HG03571 (cell line): ENCODE data around the gene DCAF15.
"Not testable (repeated sequence)": the region's sequence is repeated elsewhere in the genome, so short reads cannot be mapped to it uniquely, and the experiment has no call there.

Experiments used
- ATAC-seq: cut with Tn5 transposase; IDR thresholded peaks from one replicate; pipeline ENCODE4 v1.9.1; 2021; ENCODE audit not compliant: unreplicated experiment

DCAF15 gene, protein sequence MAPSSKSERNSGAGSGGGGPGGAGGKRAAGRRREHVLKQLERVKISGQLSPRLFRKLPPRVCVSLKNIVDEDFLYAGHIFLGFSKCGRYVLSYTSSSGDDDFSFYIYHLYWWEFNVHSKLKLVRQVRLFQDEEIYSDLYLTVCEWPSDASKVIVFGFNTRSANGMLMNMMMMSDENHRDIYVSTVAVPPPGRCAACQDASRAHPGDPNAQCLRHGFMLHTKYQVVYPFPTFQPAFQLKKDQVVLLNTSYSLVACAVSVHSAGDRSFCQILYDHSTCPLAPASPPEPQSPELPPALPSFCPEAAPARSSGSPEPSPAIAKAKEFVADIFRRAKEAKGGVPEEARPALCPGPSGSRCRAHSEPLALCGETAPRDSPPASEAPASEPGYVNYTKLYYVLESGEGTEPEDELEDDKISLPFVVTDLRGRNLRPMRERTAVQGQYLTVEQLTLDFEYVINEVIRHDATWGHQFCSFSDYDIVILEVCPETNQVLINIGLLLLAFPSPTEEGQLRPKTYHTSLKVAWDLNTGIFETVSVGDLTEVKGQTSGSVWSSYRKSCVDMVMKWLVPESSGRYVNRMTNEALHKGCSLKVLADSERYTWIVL

DNA sequence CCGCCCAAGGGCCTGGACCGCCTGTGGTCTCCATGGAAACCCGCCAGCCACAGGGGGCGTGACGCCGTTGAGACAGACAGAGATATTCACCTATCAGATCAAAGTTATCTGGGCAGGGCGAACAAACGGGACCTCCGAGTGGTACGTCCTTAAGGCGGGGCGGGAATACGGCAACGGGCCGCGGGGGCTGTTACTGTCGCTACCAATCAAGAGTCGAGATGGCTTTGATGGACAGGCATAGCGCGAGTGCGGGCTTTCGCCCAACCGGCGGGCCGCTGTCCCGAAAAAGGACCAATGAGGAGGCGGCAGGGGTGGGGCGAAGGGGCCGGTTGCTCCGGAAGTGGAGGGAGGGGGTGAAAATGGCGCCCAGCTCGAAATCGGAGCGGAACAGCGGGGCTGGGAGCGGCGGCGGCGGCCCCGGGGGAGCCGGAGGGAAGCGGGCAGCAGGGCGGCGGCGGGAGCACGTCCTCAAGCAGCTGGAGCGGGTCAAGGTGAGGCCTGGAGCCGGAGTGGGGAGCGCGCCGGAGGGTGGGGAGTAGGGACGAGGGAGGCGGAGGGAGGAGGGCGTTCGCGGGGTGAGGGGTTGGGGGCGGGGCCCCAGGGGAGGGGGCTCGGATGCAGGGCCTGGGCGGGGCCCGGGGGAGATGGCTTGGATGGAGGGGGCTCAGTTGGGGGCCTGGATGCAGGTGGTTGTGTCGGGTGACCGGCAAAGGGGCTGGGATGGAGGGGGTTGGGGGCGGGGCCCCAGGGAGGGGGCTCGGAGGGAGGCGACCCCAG is at the start of gene DCAF15:
Gene DCAF15 (plus strand): TSS at position 356 of the 777 bp plus-strand sequence. CDS start 4 bp downstream, at position 360.
- ATAC-seq = peak; percentile 93

DNA sequence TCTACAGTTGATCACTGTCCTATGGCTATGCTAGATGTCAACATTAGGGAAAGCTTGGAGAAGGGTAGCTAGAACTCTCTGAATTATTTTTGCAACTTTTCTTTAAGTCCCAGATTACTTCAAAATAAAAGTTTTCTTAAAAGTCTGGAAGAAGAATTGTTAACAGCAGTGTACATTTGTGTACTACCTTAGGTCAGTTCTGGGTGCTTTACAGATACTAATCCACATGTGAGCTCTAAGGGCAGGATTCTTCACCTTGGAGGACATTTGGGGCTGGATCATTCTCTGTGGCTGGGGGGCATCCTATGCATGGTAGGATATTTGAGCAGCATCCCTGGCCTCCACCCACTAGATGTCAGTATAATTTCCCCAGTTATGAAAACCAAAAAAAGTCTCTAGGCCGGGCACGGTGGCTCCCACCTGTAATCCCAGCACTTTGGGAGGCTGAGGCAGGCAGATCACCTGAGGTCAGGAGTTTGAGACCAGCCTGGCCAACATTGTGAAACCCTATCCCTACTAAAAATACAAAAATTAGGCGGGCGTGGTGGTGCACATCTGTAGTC is 49.2 kb upstream of the DCAF15 start:
- no peak for ATAC-seq

DNA sequence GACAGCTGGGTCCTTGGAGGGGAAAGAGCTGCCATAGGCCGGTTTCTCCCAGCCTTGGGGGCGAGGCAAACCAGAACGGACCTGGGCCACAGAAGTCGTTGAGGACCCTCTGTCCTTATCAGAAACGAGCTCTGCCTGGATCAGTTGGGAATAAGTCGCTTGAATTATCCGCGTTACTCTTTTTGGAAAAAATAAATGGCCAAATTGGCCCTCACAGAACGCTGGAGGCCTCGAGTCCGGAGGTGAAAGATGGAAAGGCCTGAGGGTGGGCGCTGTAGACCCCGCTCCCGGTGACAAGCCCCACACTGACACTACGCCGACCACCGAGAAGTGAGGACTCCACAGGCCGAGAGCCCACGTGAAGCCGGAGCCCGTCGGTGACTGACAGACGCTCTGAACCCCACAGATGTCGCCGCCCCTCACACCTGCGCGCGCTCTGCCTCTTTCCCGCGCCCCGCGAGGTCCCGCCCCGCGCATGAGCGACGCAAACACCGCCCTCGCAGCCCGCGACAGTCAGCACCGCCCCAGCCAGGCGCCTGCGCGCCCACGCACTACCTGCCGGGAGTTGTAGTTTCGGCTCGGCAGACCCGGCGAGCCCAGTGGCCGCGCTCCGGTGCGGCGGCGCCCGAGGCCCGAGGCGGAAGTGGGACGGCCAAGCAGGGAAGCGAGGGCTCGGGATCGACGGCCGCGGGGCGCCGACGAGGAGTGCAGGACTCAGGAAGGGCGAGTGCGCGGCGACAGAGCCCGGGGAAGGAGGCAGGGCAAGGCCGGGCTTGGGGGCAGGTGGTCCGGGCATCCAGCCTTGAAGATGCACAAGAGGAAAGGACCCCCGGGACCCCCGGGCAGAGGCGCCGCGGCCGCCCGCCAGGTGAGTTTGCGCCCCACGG is 46.4 kb upstream of the DCAF15 start, which contains the start of the genes BRME1 and CC2D1A:
Gene BRME1 (minus strand): TSS at position 484 of the 887 bp plus-strand sequence. CDS start 1,225 bp downstream, outside the sequence.
Gene CC2D1A (plus strand): TSS at position 568 of the 887 bp plus-strand sequence. CDS start 241 bp downstream, at position 809.
- peak; percentile 83 for ATAC-seq

DNA sequence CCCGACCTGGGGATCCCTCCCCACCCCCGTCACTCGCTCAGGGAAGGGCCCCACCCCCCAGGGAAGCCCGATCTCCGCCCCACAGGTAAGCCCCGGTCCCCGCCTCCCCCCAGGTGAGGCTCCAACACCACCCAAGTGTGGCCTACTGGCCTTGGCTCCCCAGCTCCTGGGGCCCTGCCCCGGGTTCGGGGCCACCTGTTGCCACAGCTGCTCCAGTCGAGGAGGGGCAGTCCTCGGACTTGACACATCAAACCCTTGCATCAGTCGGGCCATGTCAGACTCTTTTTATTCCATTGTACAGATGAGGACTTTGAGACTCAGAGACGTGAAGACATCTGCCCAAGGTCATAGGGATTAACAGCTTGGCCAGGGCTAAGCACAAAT is 45.8 kb upstream of the DCAF15 start:
- peak; percentile 28 for ATAC-seq

DNA sequence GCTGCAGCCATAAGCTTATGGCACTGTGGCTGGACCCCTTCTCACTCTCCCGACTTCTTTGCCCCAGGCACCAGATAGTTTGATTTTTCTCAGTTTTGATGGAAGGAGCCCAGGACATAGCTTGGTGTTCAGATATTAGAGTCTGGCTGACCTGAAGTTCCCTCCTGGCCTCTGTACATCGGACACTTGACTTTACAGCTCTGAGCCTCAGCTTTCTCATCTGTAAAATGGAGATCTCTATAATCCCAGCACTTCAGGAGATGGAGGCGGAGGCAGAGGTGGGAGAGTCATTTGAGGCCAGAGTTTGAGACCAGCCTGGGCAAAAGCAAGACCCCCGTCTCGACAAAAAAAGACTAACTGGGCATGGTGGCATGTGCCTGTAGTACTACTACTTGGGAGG is 45.4 kb upstream of the DCAF15 start:
- no peak for ATAC-seq

GRCh38 chr19:13908674-13909073 is 43.6 kb upstream of the DCAF15 start:
- ATAC-seq = no peak

GRCh38 chr19:13909430-13909829 is 42.9 kb upstream of the DCAF15 start:
- ATAC-seq = no peak

DNA sequence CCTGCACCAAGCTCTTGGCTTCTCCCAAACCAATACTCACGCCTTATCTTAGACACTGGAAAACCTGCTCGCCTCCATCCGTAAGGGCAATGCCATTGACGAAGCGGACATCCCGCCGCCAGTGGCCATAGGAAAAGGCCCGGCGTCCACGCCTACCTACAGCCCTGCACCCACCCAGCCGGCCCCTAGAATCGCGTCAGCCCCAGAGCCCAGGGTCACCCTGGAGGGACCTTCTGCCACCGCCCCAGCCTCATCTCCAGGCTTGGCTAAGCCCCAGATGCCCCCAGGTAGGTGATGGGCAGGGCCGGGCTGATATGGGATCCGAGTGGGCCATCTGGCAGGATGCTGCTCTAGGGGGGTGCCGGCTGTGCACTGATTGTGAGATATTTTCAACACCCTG is 39.0 kb upstream of the DCAF15 start:
- ATAC-seq = no peak

DNA sequence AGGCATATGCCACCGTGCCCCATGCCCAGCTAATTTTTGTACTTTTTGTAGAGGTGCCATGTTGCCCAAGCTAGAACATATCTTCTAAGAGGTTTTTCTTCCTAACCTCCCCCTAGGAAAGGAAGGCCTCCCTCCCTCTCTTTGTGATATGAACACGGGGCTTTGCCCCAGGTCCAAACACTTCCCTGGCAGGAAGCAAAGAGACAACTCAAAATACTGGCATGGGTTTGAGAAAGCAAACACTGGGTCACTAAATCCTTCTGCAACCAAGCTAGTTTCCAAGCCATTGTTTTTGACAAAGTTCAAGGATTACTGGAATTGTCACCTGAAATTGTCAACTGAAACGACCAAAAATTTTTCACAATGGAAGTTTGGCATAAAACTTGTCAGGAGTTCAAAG is 37.5 kb upstream of the DCAF15 start:
- ATAC-seq = no peak

GRCh38 chr19:13917888-13918406 is 34.4 kb upstream of the DCAF15 start:
- no peak for ATAC-seq

- ATAC-seq = no peak
These were observed 33.4 kb upstream of the DCAF15 start for GRCh38 chr19:13918726-13919411.

- ATAC-seq = no peak
These were observed 31.8 kb upstream of the DCAF15 start for GRCh38 chr19:13920524-13920923.

- no peak for ATAC-seq
These were observed 31.2 kb upstream of the DCAF15 start for GRCh38 chr19:13920940-13921747.

DNA sequence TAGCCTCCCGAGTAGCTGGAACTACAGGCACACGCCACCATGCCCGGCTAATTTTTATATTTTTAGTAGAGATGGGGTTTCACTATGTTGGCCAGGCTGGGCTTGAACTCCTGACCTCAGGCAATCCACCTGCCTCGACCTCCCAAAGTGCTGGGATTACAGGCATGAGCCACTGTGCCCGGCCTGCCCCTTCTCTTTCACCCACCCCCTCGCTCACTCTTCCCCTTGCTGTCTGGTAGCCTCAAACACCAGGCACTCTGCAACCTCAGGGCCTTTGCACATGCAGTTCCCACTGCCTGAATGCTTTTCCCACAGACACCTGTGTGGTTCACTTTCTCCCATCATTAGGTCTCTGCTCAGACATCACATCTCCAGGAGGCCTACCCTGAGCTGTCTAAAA is 30.2 kb upstream of the DCAF15 start:
- ATAC-seq = not testable (repeated sequence)

- no peak for ATAC-seq
These were observed 28.9 kb upstream of the DCAF15 start for GRCh38 chr19:13923194-13923987.

- no peak for ATAC-seq
These were observed 26.3 kb upstream of the DCAF15 start for GRCh38 chr19:13926010-13926409.

DNA sequence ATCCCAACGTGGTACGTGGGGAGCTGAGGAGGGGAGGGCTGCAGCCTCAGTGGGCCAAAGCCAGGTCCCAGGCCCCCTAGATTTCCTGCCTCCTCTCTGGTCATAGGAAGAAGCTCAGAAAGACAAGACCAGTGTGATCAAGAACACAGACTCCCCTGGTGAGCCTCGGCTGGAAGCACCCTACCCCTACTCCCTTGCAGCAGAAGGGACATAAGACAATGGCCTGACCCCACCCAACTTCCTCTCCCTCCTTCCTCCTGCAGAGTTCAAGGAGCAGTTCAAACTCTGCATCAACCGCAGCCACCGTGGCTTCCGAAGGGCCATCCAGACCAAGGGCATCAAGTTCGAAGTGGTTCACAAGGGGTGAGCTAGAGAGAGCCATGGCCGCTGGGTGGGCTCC is 25.6 kb upstream of the DCAF15 start:
- no peak for ATAC-seq

DNA sequence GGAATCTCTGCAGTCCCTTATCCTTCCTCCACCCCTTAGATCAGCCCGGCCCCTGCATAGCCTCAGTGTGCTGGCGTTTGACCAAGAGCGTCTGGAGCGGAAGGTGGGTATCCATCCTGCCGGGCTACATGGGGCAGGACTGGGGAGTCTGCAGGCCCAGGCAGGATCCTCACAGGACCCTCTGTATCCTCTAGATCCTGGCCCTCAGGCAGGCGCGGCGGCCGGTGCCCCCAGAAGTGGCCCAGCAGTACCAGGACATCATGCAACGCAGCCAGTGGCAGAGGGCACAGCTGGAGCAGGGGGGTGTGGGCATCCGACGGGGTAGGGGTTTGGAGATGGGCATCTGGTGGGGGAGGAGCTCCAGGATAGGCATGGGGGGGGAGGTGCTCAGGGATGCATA is 23.0 kb upstream of the DCAF15 start:
- no peak for ATAC-seq
